GM12864 (cell line): Measurements from ENCODE around the gene NDUFAF3.
"Not testable (repeated sequence)": the region's sequence is repeated elsewhere in the genome, so short reads cannot be mapped to it uniquely, and the experiment has no call there.

ENCODE experiments used
- DNase-seq: peaks from one replicate; pipeline ENCODE4 v3.0.0-alpha.2; 2011; ENCODE audit warnings: low read depth
- H3K4me3 ChIP-seq: 2 replicates; pipeline ENCODE4 v1.5.1; 2011; ENCODE audit warnings: mild to moderate bottlenecking, low read depth, low read length, control low read depth
- TF ChIP-seq, protein P1 (sequence below): IDR thresholded peaks from 2 replicates; pipeline ENCODE4 v1.5.1; 2011; ENCODE audit warnings: low read depth, mild to moderate bottlenecking, moderate library complexity, low read length, control low read depth, inconsistent platforms; ENCODE audit errors: missing control alignments

Gene NDUFAF3

DNA sequence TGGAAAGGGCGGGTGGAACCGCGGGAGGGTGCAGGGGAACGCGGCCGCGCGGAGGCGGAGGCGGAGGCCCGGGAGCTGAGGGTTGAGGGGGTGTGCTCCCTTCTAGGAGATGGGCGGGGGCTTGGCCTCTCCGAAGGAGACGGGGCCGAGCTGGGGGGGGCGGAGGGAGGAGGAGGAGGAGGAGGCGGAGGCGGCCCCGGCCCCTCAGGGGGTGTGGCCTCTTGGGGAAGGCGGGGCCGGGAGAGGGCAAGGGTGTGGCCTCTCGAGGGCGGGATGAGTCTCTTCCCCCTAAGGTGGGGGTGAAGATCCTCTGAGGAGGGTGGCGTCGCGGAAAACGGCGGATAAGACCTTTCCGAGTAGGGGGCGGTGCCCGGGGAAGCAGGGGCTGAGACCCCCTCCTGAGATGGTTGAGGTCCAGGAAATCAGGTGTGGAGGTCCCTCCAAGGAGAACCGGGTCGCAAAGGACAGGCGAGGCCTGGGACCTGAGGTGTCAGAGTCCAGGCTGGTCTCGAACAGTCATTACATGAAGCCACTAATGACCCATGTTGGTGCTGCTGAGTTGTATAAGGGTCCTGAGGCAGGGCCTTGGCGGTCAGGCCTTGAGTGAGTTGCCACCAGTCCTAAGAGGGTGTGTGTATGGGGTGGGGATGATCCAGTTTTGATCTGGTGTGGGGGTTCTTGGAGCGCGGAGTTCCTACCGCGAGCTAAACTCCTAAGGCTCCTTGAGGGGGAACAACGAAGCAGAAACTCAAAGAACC, 14.0 kb upstream of the NDUFAF3 start:
- no peak for DNase-seq
- TF ChIP-seq, protein P1, sequence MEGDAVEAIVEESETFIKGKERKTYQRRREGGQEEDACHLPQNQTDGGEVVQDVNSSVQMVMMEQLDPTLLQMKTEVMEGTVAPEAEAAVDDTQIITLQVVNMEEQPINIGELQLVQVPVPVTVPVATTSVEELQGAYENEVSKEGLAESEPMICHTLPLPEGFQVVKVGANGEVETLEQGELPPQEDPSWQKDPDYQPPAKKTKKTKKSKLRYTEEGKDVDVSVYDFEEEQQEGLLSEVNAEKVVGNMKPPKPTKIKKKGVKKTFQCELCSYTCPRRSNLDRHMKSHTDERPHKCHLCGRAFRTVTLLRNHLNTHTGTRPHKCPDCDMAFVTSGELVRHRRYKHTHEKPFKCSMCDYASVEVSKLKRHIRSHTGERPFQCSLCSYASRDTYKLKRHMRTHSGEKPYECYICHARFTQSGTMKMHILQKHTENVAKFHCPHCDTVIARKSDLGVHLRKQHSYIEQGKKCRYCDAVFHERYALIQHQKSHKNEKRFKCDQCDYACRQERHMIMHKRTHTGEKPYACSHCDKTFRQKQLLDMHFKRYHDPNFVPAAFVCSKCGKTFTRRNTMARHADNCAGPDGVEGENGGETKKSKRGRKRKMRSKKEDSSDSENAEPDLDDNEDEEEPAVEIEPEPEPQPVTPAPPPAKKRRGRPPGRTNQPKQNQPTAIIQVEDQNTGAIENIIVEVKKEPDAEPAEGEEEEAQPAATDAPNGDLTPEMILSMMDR: no peak
- peak overlapping the region; percentile 72 for H3K4me3 ChIP-seq

DNA sequence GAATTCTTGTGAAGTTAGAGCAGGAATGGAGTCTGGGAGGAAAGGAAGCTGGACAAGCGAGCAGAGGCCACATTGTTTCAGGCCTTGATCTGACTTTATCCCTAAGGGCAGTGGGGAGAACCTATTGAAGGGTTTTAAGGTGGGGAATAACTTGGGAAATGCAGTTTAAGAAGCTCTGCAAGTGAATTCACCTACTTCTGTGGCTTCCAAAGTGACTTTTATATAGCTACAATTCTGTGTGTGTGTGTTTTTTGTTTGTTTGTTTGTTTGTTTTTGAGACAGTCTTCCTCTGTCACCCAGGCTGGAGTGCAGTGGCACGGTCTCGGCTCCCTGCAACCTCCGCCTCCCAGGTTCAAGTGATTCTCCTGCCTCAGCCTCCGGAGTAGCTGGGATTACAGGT, 13.3 kb upstream of the NDUFAF3 start:
- H3K4me3 ChIP-seq: peak overlapping the region; percentile 72
- not testable (repeated sequence) for DNase-seq

DNA sequence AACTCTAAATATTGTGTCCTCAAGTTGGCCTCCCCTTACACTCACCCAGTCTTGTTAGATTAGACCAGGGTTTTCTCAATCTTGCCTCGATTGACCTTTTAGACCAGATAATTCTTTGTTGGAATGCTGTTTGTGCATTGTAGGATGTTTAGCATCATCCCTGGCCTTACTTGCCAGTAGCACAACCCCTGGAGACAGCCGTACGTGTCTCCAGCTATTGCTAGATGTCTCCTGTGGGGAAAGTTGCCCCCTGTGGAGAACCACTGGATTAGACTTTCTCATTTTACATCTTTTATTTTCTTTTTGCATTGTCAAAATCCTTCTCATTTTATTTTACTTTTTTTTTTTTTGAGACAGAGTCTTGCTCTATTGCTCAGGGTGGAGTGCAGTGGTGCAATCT, 12.5 kb upstream of the NDUFAF3 start:
- DNase-seq: no peak
- TF ChIP-seq, protein P1: no peak
- no peak overlapping the region for H3K4me3 ChIP-seq

DNA sequence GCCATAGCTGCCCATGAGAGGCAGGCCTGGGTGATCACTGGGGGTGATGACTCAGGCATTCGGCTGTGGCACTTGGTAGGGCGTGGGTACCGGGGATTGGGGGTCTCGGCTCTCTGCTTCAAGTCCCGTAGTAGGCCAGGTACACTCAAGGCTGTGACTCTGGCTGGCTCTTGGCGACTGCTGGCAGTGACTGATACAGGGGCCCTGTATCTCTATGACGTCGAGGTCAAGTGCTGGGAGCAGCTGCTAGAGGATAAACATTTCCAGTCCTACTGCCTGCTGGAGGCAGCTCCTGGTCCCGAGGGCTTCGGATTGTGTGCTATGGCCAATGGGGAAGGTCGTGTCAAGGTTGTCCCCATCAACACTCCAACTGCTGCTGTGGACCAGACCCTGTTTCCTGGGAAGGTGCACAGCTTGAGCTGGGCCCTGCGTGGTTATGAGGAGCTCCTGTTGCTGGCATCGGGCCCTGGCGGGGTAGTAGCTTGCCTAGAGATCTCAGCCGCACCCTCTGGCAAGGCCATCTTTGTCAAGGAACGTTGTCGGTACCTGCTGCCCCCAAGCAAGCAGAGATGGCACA, 9.4 kb upstream of the NDUFAF3 start:
- TF ChIP-seq, protein P1: no peak

DNA sequence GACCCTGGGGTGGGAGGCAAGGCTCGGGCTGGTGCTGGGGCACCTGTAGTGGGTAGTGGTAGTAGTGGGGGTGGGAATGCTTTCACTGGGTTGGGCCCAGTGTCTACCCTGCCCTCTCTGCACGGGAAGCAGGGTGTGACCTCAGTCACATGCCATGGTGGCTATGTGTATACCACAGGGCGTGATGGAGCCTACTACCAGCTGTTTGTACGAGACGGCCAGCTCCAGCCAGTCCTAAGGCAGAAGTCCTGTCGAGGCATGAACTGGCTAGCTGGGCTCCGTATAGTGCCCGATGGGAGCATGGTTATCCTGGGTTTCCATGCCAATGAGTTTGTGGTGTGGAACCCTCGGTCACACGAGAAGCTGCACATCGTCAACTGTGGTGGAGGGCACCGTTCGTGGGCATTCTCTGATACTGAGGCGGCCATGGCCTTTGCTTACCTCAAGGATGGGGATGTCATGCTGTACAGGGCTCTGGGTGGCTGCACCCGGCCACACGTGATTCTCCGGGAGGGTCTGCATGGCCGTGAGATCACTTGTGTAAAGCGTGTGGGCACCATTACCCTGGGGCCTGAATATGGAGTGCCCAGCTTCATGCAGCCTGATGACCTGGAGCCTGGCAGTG, 8.7 kb upstream of the NDUFAF3 start:
- TF ChIP-seq, protein P1: no peak
- H3K4me3 ChIP-seq: no peak overlapping the region
- DNase-seq: no peak

More for the DNA sequence above, 9.4 kb upstream of the NDUFAF3 start:
- no peak overlapping the region for H3K4me3 ChIP-seq
- DNase-seq: no peak

DNA sequence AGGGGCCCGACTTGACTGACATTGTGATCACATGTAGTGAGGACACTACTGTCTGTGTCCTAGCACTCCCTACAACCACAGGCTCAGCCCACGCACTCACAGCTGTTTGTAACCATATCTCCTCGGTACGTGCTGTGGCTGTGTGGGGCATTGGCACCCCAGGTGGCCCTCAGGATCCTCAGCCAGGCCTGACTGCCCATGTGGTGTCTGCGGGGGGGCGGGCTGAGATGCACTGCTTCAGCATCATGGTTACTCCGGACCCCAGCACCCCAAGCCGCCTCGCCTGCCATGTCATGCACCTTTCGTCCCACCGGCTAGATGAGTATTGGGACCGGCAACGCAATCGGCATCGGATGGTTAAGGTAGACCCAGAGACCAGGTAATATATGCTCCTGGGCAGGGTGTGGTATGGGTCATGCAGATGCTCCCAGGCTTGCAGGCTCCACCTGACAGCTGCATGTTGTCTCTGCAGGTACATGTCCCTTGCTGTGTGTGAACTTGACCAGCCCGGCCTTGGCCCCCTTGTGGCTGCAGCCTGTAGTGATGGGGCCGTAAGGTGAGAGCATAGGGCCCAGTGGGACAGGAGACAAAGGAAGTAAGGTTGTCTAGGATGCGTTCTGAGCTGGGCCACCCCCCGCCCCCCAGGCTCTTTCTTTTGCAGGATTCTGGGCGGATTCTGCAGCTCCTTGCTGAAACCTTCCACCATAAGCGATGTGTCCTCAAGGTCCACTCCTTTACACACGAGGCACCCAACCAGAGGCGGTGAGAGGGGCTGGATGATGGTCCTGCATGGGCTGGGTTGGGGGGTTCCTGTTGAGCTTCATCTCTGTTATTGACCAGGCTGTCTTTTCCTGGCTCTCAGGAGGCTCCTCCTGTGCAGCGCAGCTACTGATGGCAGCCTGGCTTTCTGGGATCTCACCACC, 7.9 kb upstream of the NDUFAF3 start:
- TF ChIP-seq, protein P1: peak; percentile 76
- DNase-seq: no peak
- no peak overlapping the region for H3K4me3 ChIP-seq

DNA sequence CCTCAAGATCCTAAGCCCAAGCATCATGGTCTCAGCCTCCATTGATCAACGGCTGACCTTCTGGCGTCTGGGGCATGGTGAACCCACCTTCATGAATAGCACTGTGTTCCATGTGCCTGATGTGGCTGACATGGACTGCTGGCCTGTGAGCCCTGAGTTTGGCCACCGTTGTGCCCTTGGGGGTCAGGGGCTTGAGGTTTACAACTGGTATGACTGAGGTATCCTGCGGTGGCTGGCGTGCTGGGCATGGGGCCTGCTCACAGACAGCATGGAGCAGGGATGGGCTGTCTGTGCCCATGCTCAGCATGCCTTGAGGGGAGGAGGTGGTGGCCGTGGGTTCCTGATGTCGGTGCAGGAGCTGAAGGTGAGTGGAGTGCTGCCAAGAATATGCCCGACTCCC, 6.8 kb upstream of the NDUFAF3 start:
- no peak for DNase-seq
- no peak overlapping the region for H3K4me3 ChIP-seq
- TF ChIP-seq, protein P1: no peak
